NAMALWA (cell line): ENCODE data around the gene ASAP3.

ENCODE experiments used
- DNase-seq: peaks from one replicate; pipeline ENCODE4 v3.0.0-alpha.2; 2015; ENCODE audit warnings: low spot score

The ASAP3 gene

DNA sequence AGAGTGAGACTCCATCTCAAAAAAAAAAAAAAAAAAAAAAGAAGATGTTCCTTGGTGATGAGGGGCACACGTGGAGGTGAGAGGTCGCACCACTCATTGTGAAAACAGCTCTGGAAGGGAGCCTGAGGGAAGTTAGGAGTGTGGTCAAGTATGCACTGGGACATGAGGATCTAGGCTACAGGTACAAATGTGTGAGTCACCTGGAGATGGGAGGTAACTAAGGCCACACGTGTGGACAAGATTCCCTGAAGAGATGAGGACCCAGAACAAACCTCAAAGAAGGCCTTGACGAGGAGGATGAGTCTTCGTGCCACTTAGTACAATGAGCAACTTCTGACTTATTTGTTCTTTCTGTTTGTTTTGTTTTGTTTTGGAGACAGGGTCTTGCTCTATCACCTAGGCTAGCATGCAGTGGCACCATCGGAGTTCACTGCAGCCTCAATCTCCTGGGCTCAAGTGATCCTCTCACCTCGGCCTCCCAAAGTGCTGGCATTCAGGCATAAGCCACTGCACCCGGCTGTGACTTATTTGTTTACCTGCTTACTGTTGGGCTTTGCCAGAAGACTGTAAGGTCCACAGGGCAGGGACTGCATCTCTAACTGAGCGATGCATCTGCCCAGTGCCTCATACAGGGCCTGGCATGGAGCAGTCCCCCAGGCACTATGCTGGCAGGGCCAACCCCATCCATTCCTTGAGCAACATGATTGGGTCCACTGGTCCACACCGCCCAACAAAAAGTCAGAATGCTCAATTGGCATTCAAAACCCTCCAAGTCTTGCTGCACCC, 6.4 kb downstream of the ASAP3 start:
- DNase-seq, result no peak

GRCh38 chr1:23475641-23476040, 8.3 kb downstream of the ASAP3 start:
- no peak for DNase-seq

DNA sequence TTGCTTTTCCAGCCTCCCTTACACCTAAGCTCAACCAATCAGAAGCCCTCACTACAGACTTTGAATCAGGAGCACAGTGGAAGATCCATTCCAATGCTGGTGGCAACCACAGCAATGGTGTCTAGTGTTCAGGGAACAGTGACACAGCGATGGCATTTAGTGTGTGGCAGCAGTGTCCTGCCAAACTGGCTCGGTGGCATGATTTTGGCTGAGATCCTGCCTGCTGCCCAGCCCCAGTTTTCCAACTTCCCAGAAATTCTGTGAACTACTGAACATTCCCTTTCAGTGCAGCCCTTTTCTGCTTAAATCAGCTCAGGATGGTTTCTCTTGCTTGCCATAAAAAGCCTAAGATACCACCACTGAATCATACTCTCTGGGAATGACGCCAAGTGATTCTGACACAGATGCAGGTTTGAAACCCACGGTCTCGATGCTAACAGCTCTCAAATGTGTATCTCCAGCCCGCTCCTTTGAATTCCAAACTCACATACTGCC, 8.8 kb downstream of the ASAP3 start:
- DNase-seq, result no peak

- DNase-seq, result no peak
Observed at GRCh38 chr1:23473037-23473800, 10.8 kb downstream of the ASAP3 start.

- DNase-seq, result no peak
Observed at GRCh38 chr1:23472351-23473036, 11.5 kb downstream of the ASAP3 start.

- DNase-seq, result no peak
Observed at GRCh38 chr1:23471473-23472075, 12.4 kb downstream of the ASAP3 start.

DNA sequence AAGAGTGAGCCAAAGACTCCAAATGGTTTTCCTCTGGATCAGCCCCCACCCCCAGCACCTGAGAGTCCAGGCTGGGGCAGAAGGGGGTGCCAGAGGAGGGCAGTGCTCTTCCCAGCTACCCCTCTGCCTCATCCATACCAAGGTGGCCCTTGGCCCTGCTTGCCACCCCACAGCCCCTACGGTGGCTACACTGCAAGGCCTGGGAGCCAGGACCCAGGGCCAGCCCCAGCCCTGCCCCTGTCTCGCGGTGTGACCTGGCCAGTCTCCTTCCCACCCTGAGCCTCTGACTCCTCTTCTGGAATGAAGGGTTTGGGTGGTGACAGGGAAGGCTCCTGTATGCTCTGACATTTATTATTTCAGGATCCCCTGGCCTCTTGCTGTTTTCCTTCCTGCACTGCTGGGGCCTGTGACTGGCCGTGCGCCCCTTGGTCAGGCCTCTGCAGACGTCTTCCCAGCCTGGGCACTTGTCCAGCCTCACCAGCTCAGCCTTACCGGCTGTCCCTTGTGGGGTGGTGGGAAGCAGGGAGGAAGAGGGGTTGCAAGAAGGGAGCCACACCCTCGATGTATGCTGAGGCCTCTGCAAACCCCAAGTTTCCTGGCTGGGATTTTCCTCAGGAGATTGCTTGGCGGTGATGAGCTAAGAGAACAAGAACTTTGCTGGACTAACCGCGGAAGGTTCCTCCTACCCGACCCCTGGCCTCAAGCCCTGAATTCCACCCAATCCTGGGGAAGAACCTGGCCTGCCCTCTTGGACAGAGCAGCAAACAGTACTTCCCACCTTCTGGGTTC, 13.5 kb downstream of the ASAP3 start:
- DNase-seq, result no peak

GRCh38 chr1:23469372-23469982, 14.5 kb downstream of the ASAP3 start:
- DNase-seq, result no peak

GRCh38 chr1:23466423-23466989, 17.5 kb downstream of the ASAP3 start:
- DNase-seq, result no peak

DNA sequence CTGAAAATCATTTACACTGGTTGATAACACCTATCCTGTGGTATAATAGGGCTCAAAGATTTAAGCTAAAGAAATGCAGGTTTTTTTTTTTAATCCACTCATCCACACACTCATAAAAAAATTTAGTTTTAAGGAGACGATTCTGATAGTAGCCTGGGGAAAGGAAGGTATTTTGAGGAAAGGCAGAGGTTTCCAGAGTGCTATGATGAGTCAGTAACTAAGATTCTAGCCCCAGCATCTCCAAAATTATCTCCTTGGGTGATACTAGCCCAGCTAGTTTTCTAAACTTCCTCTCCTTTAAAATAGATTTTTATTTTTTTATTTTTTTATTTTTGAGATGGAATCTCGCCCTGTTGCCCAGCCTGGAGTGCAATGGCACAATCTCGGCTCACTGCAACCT, 20.7 kb downstream of the ASAP3 start:
- no peak for DNase-seq

DNA sequence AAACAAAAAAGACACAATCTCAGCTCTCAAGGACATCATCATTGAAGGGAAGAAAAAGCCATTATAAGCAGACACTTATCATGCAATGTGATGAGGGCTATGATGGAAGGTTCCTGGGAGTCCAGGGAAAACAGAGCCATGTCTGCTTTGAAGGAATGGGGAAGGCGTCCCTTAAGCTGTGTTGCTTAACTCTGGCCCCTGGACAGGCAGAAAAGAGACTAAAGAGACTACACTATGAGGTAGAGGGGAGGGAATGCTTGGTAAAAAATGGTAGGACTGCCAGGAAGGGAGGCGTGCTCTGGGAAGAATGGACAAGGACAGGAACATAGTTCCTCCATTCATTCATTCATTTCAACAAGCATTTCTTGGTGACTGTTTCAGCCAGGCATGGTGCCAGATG, 21.2 kb downstream of the ASAP3 start:
- DNase-seq, result no peak

DNA sequence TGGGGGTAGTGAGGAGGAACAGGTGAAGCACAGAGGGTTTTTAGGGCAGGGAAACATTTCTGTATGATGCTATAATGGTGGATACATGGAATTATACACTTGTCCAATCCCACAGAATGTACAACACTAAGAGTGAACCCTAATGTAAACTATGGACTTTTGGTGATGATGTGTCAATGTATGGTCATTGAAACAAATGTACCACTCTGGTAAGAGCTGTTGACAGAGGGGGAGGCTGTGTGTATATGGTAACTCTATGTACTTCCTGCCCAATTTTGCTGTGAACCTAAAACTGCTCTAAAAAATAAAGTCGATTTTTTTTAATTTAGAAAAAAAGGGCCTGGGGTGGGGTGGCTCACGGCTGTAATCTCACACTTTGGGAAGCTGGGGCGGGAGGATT, 22.9 kb downstream of the ASAP3 start:
- DNase-seq, result no peak

- no peak for DNase-seq
Observed at GRCh38 chr1:23460519-23460918, 23.5 kb downstream of the ASAP3 start.

- DNase-seq, result no peak
Observed at GRCh38 chr1:23459338-23459757, 24.6 kb downstream of the ASAP3 start.

DNA sequence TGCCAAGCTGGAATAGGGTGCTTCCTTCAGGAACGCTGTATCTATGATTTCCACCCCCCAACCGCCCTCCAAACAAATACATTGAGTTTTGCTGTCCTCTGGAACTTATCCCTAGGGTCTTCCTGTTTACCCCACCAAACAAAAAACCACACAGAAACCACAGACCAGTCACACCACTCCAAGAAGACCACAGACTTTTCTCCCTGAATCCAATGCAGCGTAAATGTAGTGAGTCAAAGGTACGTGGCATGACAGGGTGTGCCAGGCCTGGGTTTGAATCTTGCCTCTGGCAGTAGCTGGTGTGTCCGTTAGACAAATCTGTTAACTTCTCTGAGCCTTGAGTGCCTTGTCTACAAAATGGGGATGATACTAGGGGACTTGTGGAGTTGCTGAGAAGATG, 27.8 kb downstream of the ASAP3 start:
- DNase-seq, result no peak

DNA sequence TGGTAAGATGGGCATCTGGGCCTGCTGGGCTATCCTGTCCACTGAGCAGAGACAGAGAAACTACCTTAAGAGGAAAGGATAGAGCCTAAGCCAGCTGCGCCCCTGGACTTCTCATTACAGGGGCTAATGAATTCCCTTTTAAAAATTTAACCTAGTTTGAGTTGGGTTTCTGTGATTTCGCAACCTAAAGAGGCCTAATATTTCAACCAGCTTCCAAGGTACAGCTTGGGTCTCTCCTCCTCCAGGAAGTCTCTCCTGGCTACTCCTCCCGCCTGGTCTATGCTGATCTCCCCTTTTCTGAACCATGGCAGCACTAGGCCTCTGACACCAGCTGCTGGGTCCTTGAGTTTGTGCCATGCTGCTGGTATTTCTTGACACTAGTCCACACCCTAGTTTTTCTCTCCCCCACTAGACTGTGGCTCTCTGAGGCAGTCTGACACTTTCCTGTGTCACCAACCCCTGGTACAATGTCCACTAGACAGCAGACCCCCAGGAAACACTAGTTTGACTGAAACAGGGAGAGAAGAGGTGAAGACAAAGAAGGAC, 30.5 kb downstream of the ASAP3 start:
- DNase-seq, result no peak

GRCh38 chr1:23452011-23452411, 32.0 kb downstream of the ASAP3 start:
- no peak for DNase-seq

DNA sequence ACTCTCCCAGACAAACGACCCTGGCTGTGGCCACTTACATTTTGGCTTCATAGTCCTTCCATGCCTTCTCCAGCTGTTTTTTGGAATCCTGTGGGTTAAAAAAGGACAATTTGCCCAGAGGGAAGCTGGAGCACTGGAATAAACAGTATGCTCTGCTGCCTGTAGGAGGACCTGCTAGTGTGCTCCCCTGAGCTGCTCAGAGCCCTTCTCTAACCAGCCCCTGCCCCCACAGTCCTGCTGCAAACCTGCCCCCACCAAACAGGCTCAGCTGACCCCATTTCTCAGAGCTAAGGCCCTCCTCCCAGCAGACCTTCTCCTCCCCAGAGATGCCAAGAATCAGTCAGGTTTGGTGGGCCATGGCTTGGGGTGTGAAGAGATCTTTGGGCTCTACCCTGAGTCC, 32.5 kb downstream of the ASAP3 start:
- no peak for DNase-seq

- no peak for DNase-seq
Observed at GRCh38 chr1:23450894-23451293, 33.1 kb downstream of the ASAP3 start.

DNA sequence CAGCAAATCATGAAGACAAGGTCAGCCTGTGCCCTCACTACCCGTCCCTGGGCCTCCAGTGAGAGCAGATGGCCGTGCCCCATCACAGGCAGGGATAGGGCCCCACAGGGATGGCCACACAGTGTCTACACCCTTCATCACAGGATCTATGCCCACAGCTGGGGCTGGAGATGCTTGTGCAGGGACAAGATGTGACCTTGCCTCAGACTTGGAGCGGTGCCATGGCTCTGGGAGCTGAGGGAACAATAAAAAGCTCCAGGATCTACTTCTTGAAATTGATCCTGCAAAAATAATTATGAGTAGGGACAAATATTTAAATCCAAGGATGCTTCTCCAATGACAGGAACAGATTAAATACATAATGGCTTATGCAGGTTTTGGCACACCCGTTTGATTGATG, 34.0 kb downstream of the ASAP3 start:
- DNase-seq, result no peak
